Measurements from ENCODE around the gene CDYL. TPM values are rescaled to one million over a fixed set of nuclear protein-coding genes. Genes with fewer than 3 reads are reported as not detected.

Gene CDYL
- total RNA-seq, 1 donor from 2014 or later = 53.5 TPM

GRCh38 chr6:4819706-4820283, 43.6 kb downstream of the CDYL start:
- Mint-ChIP-seq H3K9me3 (peaks cover 54% of the 10 kb centered on the region), H3K4me1 (no peaks in the 10 kb centered on the region), H3K4me3 (no peak overlapping the region), H3K36me3 (peaks cover 29% of the 10 kb centered on the region), H3K27me3 (ENCODE audit: insufficient read depth, low read depth) (no peaks in the 10 kb centered on the region), H3K27ac (no peak overlapping the region)
- no peaks in the 10 kb centered on the region for H3F3A ChIP-seq (ENCODE audit: low read depth)
- H3K4me3 ChIP-seq = no peak overlapping the region
- H3K9ac ChIP-seq = no peak overlapping the region
- no peak for TF ChIP-seq CTCF (IDR thresholded peaks at IDR 0.05)
- TF ChIP-seq EZH2phosphoT487 (IDR thresholded peaks at IDR 0.05) = no peak
- no peak for TF ChIP-seq EZH2 (IDR thresholded peaks at IDR 0.05)
- H3K36me3 ChIP-seq = no peaks in the 10 kb centered on the region
- H3K9me3 ChIP-seq (ENCODE audit: low read depth) = no peaks in the 10 kb centered on the region
- H3K4me1 ChIP-seq = peaks cover 7% of the 10 kb centered on the region
- peaks cover 100% of the 10 kb centered on the region for H3K79me2 ChIP-seq (ENCODE audit: low read depth)
- H4K20me1 ChIP-seq (ENCODE audit: low read depth) = peaks cover 78% of the 10 kb centered on the region
- no peaks in the 10 kb centered on the region for H3K27me3 ChIP-seq
- H3K27ac ChIP-seq = no peak overlapping the region
- H3K4me2 ChIP-seq = no peak overlapping the region
- no peak overlapping the region for H2AFZ ChIP-seq (replicated peaks)
- DNase-seq (ENCODE audit: low spot score) = peak; percentile 25

- Mint-ChIP-seq H3K4me1 (no peaks in the 10 kb centered on the region), H3K9me3 (peaks cover 60% of the 10 kb centered on the region), H3K4me3 (no peak overlapping the region), H3K27ac (no peak overlapping the region), H3K36me3 (peaks cover 29% of the 10 kb centered on the region), H3K27me3 (ENCODE audit: insufficient read depth, low read depth) (no peaks in the 10 kb centered on the region)
- no peak for DNase-seq (ENCODE audit: low spot score)
- H4K20me1 ChIP-seq (ENCODE audit: low read depth) = peaks cover 69% of the 10 kb centered on the region
- H3K4me3 ChIP-seq = no peak overlapping the region
- H2AFZ ChIP-seq (replicated peaks) = no peak overlapping the region
- no peaks in the 10 kb centered on the region for H3K36me3 ChIP-seq
- no peaks in the 10 kb centered on the region for H3F3A ChIP-seq (ENCODE audit: low read depth)
- H3K27me3 ChIP-seq = no peaks in the 10 kb centered on the region
- no peaks in the 10 kb centered on the region for H3K9me3 ChIP-seq (ENCODE audit: low read depth)
- H3K27ac ChIP-seq = no peak overlapping the region
- H3K79me2 ChIP-seq (ENCODE audit: low read depth) = peaks cover 100% of the 10 kb centered on the region
- TF ChIP-seq EZH2 (IDR thresholded peaks at IDR 0.05) = no peak
- TF ChIP-seq EZH2phosphoT487 (IDR thresholded peaks at IDR 0.05) = no peak
- TF ChIP-seq CTCF (IDR thresholded peaks at IDR 0.05) = no peak
- H3K4me1 ChIP-seq = peaks cover 7% of the 10 kb centered on the region
- no peak overlapping the region for H3K4me2 ChIP-seq
- no peak overlapping the region for H3K9ac ChIP-seq
Observed at GRCh38 chr6:4820704-4821276, 44.6 kb downstream of the CDYL start.

GRCh38 chr6:4822476-4822875, 46.3 kb downstream of the CDYL start:
- no peaks in the 10 kb centered on the region for H3K9me3 ChIP-seq (ENCODE audit: low read depth)
- no peak for TF ChIP-seq EZH2phosphoT487 (IDR thresholded peaks at IDR 0.05)
- TF ChIP-seq EZH2 (IDR thresholded peaks at IDR 0.05) = no peak
- no peak for TF ChIP-seq CTCF (IDR thresholded peaks at IDR 0.05)
- no peaks in the 10 kb centered on the region for H3K27me3 ChIP-seq
- Mint-ChIP-seq H3K27ac (no peak overlapping the region), H3K27me3 (ENCODE audit: insufficient read depth, low read depth) (no peaks in the 10 kb centered on the region), H3K4me1 (no peaks in the 10 kb centered on the region), H3K9me3 (peaks cover 71% of the 10 kb centered on the region), H3K36me3 (peaks cover 37% of the 10 kb centered on the region), H3K4me3 (no peak overlapping the region)
- no peak overlapping the region for H3K9ac ChIP-seq
- no peaks in the 10 kb centered on the region for H3K36me3 ChIP-seq
- H3K79me2 ChIP-seq (ENCODE audit: low read depth) = peaks cover 100% of the 10 kb centered on the region
- H3K4me1 ChIP-seq = peaks cover 7% of the 10 kb centered on the region
- peaks cover 54% of the 10 kb centered on the region for H4K20me1 ChIP-seq (ENCODE audit: low read depth)
- no peak overlapping the region for H3K4me2 ChIP-seq
- no peak for DNase-seq (ENCODE audit: low spot score)
- H3K4me3 ChIP-seq = no peak overlapping the region
- H3K27ac ChIP-seq = no peak overlapping the region
- no peak overlapping the region for H2AFZ ChIP-seq (replicated peaks)
- no peaks in the 10 kb centered on the region for H3F3A ChIP-seq (ENCODE audit: low read depth)

All from neural progenitor cell (in vitro differentiated cells).